AG04449 (cell line): Measurements from ENCODE around the gene MIS18A.

Experiments
- CTCF ChIA-PET: fragments of 350-600 bp; formaldehyde crosslinking; extraction: SDS; loops from one replicate; lab custom pipeline; 2021; ENCODE audit warnings: antibody characterized with exemption; lab: Yijun Ruan, JAX
- POLR2A ChIA-PET: fragments of 400-600, 350-600 bp; formaldehyde crosslinking; extraction: SDS; loops from one replicate; lab custom pipeline; 2020; ENCODE audit warnings: antibody characterized with exemption, inconsistent platforms; lab: Yijun Ruan, JAX
- DNase-seq: peaks from one replicate; pipeline ENCODE4 v3.0.0-alpha.2; 2010; ENCODE audit warnings: low read depth, low spot score
- H3K4me3 ChIP-seq: 2 replicates; pipeline ENCODE4 v1.5.1; 2011; ENCODE audit warnings: low read depth, mild to moderate bottlenecking, control low read depth, low read length
- TF ChIP-seq, protein P1 (sequence below): IDR thresholded peaks from one replicate; pipeline ENCODE4 v1.5.1; 2011; ENCODE audit warnings: mild to moderate bottlenecking, moderate library complexity, low read length, control low read depth, inconsistent platforms; ENCODE audit not compliant: insufficient read depth; ENCODE audit errors: missing control alignments

MIS18A gene, protein sequence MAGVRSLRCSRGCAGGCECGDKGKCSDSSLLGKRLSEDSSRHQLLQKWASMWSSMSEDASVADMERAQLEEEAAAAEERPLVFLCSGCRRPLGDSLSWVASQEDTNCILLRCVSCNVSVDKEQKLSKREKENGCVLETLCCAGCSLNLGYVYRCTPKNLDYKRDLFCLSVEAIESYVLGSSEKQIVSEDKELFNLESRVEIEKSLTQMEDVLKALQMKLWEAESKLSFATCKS

DNA sequence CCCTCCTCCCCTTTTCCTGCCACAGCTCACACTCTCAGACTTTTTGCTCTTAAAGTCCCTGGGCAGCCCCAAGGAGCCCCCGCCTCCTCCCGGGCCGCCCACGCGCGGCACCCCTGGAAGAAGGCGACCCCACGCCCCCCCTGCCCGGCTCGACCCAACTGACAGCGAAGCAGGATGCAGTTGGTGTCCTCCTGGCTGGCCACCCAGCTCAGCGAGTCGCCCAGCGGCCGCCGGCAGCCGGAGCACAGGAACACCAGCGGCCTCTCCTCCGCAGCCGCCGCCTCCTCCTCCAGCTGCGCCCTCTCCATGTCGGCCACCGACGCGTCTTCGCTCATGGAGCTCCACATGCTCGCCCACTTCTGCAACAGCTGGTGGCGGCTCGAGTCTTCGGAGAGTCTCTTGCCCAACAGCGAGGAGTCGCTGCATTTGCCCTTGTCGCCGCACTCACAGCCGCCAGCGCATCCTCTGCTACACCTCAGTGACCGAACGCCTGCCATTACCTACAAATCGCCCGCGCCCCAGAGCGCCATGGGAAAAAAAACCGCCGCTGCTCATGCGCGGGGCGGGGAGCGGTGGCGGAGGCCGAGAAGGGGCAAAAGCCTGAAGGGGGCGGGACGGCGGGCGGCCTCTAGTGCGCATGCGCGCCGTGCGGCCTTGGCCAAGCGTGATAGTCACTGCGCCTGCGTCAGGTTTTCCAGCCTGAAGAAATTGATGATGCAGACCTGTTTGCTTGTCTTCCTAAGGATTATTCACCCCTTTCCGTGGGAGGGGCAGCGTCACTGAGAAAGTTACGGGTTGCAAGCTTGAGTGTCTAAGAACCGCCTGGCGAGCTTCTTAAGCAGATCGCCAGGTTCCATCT, at the start of gene MIS18A:
Gene MIS18A (minus strand): TSS at position 532 of the 859 bp plus-strand sequence. CDS start 35 bp downstream, at position 497.
- CTCF ChIA-PET = interaction anchor here (0.9 to 2.4 kb wide), 7 partner anchors 12 to 493 kb away, joined by 3 to 10 read pairs (median 4); no protein-coding TSS in a partner anchor
- POLR2A ChIA-PET = no interaction called here

DNA sequence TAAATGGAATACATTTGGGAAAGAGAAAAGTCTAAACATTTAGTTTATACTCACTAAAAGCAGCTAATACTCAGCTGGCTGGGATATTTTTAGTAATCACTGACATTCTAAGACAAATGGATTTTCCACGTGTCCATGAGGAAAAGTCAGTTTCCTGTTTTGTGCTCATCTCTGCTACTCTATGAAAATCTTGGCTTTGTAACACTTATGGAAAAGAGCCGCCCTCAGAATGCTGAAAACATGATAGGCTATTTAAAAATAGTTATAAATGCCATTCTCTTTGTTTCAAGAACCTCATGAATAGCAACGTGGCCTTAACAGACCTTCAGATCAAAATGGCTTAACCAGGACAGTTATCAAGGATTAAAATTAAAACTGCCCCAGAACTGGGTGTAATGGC, 49.7 kb upstream of the MIS18A start:
- CTCF ChIA-PET = interaction anchor here (0.6 to 1.2 kb wide), 2 partner anchors 271 to 272 kb away, joined by 3 read pairs; no protein-coding TSS in a partner anchor
- no peak for DNase-seq
- POLR2A ChIA-PET = no interaction called here
- TF ChIP-seq, protein P1, sequence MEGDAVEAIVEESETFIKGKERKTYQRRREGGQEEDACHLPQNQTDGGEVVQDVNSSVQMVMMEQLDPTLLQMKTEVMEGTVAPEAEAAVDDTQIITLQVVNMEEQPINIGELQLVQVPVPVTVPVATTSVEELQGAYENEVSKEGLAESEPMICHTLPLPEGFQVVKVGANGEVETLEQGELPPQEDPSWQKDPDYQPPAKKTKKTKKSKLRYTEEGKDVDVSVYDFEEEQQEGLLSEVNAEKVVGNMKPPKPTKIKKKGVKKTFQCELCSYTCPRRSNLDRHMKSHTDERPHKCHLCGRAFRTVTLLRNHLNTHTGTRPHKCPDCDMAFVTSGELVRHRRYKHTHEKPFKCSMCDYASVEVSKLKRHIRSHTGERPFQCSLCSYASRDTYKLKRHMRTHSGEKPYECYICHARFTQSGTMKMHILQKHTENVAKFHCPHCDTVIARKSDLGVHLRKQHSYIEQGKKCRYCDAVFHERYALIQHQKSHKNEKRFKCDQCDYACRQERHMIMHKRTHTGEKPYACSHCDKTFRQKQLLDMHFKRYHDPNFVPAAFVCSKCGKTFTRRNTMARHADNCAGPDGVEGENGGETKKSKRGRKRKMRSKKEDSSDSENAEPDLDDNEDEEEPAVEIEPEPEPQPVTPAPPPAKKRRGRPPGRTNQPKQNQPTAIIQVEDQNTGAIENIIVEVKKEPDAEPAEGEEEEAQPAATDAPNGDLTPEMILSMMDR = no peak
- no peak overlapping the region for H3K4me3 ChIP-seq

More for the DNA sequence above, at the start of gene MIS18A:
- DNase-seq = peak; percentile 52
- peak within 1 kb of the TSS; percentile 97 for H3K4me3 ChIP-seq
- TF ChIP-seq, protein P1 = no peak

DNA sequence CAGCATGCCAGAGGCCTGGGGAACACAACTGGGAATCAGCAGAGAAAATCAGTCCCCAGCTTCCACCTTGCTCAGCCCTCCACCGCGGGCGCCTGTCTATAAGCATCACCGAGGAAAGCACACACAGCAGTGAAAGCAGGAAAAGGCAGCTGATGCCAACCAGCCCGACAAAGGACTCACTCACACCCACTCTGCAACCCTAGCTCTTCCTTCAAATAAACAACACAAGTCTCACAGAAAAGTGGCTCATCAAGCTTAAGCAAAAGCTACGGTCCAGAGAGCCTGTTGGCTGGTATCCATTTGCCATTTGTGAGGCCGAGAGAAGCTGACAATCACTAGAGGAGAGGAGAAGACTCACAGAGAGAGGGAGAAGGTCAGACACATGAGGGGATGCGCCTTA, 46.9 kb upstream of the MIS18A start:
- CTCF ChIA-PET = interaction anchor here (1.3 to 2.7 kb wide), 2 partner anchors 31 to 276 kb away, joined by 3 to 7 read pairs; no protein-coding TSS in a partner anchor
- no peak for DNase-seq
- TF ChIP-seq, protein P1 = no peak
- no peak overlapping the region for H3K4me3 ChIP-seq
- POLR2A ChIA-PET = no interaction called here

DNA sequence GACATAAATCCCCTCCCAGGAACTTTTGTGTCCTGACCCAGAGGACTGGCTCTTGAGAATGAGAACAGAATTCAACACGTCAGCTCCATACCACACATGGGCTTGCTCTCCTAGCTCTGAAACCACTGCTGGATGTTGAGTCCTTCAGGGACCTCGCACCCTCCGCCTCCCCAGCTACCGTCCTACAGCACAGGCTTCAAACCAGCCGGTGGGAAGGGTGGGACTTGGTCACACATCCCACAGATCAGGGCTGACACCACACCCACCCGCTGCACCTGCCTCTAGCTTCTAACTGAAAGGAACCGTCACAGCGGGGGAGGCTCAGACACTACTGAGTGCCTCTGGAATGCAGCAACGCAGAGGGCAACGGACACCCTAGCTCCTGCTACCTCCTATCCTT, 43.8 kb upstream of the MIS18A start:
- ChIA-PET POLR2A (no interaction called here), CTCF (interaction anchor here (0.8 to 1.5 kb wide), 2 partner anchors 45 to 278 kb away, joined by 3 read pairs; no protein-coding TSS in a partner anchor)
- TF ChIP-seq, protein P1 = no peak
- DNase-seq = no peak
- H3K4me3 ChIP-seq = no peak overlapping the region

DNA sequence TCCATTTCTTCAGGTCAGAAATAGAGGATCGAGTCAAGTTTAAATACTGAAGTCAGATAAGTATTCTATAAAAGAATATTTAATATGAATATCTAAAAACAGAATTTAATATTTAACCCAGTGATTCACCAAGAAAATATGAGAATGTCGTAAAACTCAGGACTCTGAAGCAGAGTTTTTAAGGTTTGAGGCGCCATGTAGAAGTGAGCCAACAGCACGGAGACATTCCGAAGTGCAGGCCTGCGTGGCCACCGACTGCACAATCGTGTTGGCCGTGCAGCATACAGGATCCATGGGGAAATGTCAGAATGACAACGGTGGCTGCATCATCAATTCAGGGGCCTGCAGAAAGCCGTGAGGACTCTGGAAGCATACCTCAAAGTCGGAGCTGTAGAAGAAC, 43.3 kb upstream of the MIS18A start:
- TF ChIP-seq, protein P1 = no peak
- DNase-seq = no peak
- ChIA-PET POLR2A (no interaction called here), CTCF (interaction anchor here (0.8 kb wide), 1 partner anchor 278 kb away, joined by 3 read pairs; no protein-coding TSS in a partner anchor)
- no peak overlapping the region for H3K4me3 ChIP-seq

DNA sequence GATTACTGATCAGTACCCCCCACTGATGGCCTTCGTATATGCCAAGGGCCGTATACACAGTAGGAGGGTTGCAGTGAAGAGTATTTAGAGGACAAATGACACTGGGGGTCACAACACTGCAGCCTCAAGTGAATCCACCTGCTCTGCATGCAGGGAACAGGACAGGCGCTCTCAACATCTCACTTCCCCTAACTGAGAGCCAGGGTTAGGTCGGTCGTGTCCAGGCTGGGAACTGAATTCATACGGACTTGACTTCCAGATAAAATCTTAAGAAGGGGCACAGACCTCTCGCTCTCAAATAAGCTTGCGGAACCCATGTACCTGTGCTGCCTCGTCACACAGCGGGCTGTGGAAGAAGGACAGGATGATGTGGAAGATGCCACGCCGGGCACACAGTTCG, 42.6 kb upstream of the MIS18A start:
- no peak for DNase-seq
- CTCF ChIA-PET = no interaction called here
- H3K4me3 ChIP-seq = no peak overlapping the region
- TF ChIP-seq, protein P1 = no peak
- POLR2A ChIA-PET = no interaction called here
